SU-DHL-6 (cell line): ENCODE results near the gene PYROXD2.

Source experiments
- EZH2phosphoT487 ChIP-seq: fragments of 200-600 bp; sonication (generic), shearing (Covaris generic); conservative IDR thresholded peaks from 2 replicates; pipeline ENCODE4 v1.6.1; 2018; ENCODE audit warnings: mild to moderate bottlenecking, antibody characterized with exemption, low read length, moderate library complexity, mixed read lengths
- TF ChIP-seq, protein P1 (sequence below): fragments of 200-600 bp; sonication (generic); IDR thresholded peaks from one replicate; pipeline ENCODE4 v1.5.1; 2017; ENCODE audit warnings: antibody characterized with exemption, mild to moderate bottlenecking, low read length, moderate library complexity; ENCODE audit not compliant: insufficient read depth, poor library complexity, severe bottlenecking

DNA sequence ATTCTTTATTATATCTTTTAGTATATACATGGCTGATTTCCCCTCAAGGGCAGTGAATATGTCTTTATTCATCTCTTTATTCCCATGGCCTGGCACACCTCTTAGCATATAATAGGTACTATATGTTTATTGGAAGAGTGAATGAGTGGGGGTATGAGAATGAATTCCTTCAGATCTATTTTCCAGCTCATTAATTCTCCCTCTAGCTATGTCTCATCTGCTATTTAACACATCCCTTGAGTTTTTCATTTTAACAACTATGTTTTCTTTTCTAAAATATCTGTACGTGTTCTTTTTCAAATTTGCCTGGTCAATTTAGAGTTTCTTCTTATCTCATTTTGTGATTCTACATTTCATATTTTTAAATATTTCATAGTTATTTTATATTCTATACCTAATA, 17.3 kb upstream of the PYROXD2 start:
- TF ChIP-seq, protein P1, sequence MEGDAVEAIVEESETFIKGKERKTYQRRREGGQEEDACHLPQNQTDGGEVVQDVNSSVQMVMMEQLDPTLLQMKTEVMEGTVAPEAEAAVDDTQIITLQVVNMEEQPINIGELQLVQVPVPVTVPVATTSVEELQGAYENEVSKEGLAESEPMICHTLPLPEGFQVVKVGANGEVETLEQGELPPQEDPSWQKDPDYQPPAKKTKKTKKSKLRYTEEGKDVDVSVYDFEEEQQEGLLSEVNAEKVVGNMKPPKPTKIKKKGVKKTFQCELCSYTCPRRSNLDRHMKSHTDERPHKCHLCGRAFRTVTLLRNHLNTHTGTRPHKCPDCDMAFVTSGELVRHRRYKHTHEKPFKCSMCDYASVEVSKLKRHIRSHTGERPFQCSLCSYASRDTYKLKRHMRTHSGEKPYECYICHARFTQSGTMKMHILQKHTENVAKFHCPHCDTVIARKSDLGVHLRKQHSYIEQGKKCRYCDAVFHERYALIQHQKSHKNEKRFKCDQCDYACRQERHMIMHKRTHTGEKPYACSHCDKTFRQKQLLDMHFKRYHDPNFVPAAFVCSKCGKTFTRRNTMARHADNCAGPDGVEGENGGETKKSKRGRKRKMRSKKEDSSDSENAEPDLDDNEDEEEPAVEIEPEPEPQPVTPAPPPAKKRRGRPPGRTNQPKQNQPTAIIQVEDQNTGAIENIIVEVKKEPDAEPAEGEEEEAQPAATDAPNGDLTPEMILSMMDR = no peak
- TF ChIP-seq EZH2phosphoT487 = no peak
